ENCODE data around the gene EPHA1.

EPHA1 gene

GRCh38 chr7:143389316-143390103, 19.1 kb downstream of the EPHA1 start:
- no peak for DNase-seq (ENCODE audit: extremely low spot score)
- ChIA-PET POLR2A (interaction anchor here (1.0 to 1.3 kb wide), 2 partner anchors 7 to 10 kb away, joined by 3 read pairs; no protein-coding TSS in a partner anchor), CTCF (no interaction called here)
- TF ChIP-seq CTBP1 (IDR thresholded peaks at IDR 0.05; ENCODE audit: borderline replicate concordance) (no peak), FOXM1 (IDR thresholded peaks at IDR 0.05; ENCODE audit: borderline replicate concordance) (no peak), PKNOX1 (IDR thresholded peaks at IDR 0.05) (no peak)

GRCh38 chr7:143388491-143389101, 20.1 kb downstream of the EPHA1 start:
- ChIA-PET POLR2A (no interaction called here), CTCF (no interaction called here)
- TF ChIP-seq SUZ12 (IDR thresholded peaks at IDR 0.05) (no peak), ARNT (IDR thresholded peaks at IDR 0.05) (no peak), PKNOX1 (IDR thresholded peaks at IDR 0.05) (no peak), NFRKB (IDR thresholded peaks at IDR 0.05) (no peak), BHLHE40 (IDR thresholded peaks at IDR 0.05; ENCODE audit: borderline replicate concordance) (no peak), CTBP1 (IDR thresholded peaks at IDR 0.05; ENCODE audit: borderline replicate concordance) (no peak), TARDBP (IDR thresholded peaks at IDR 0.05) (no peak), L3MBTL2 (conservative IDR thresholded peaks at IDR 0.05) (no peak), FOXK2 (IDR thresholded peaks at IDR 0.05) (no peak), FOXM1 (IDR thresholded peaks at IDR 0.05; ENCODE audit: borderline replicate concordance) (no peak), LEF1 (IDR thresholded peaks at IDR 0.05; ENCODE audit: borderline replicate concordance) (no peak), SP1 (IDR thresholded peaks at IDR 0.05) (no peak), ELF4 (IDR thresholded peaks at IDR 0.05) (no peak), ZNF384 (IDR thresholded peaks at IDR 0.05) (no peak), FOXA1 (IDR thresholded peaks at IDR 0.05) (no peak), HDGF (IDR thresholded peaks at IDR 0.05; ENCODE audit: borderline replicate concordance) (no peak)
- DNase-seq (ENCODE audit: extremely low spot score): no peak

GRCh38 chr7:143388051-143388450, 20.6 kb downstream of the EPHA1 start:
- ChIA-PET POLR2A (no interaction called here), CTCF (no interaction called here)
- no peak for TF ChIP-seq L3MBTL2 (conservative IDR thresholded peaks at IDR 0.05)
- no peak for TF ChIP-seq CTBP1 (IDR thresholded peaks at IDR 0.05; ENCODE audit: borderline replicate concordance)
- no peak for TF ChIP-seq LEF1 (IDR thresholded peaks at IDR 0.05; ENCODE audit: borderline replicate concordance)
- TF ChIP-seq FOXM1 (IDR thresholded peaks at IDR 0.05; ENCODE audit: borderline replicate concordance): no peak
- no peak for TF ChIP-seq BHLHE40 (IDR thresholded peaks at IDR 0.05; ENCODE audit: borderline replicate concordance)
- no peak for TF ChIP-seq ZNF384 (IDR thresholded peaks at IDR 0.05)
- no peak for TF ChIP-seq ELF4 (IDR thresholded peaks at IDR 0.05)
- no peak for TF ChIP-seq TARDBP (IDR thresholded peaks at IDR 0.05)
- TF ChIP-seq ARNT (IDR thresholded peaks at IDR 0.05): no peak
- TF ChIP-seq SUZ12 (IDR thresholded peaks at IDR 0.05): no peak
- no peak for TF ChIP-seq FOXA1 (IDR thresholded peaks at IDR 0.05)
- no peak for TF ChIP-seq HDGF (IDR thresholded peaks at IDR 0.05; ENCODE audit: borderline replicate concordance)
- no peak for TF ChIP-seq NFRKB (IDR thresholded peaks at IDR 0.05)
- TF ChIP-seq FOXK2 (IDR thresholded peaks at IDR 0.05): no peak
- TF ChIP-seq PKNOX1 (IDR thresholded peaks at IDR 0.05): no peak
- TF ChIP-seq SP1 (IDR thresholded peaks at IDR 0.05): no peak
- no peak for DNase-seq (ENCODE audit: extremely low spot score)

DNA sequence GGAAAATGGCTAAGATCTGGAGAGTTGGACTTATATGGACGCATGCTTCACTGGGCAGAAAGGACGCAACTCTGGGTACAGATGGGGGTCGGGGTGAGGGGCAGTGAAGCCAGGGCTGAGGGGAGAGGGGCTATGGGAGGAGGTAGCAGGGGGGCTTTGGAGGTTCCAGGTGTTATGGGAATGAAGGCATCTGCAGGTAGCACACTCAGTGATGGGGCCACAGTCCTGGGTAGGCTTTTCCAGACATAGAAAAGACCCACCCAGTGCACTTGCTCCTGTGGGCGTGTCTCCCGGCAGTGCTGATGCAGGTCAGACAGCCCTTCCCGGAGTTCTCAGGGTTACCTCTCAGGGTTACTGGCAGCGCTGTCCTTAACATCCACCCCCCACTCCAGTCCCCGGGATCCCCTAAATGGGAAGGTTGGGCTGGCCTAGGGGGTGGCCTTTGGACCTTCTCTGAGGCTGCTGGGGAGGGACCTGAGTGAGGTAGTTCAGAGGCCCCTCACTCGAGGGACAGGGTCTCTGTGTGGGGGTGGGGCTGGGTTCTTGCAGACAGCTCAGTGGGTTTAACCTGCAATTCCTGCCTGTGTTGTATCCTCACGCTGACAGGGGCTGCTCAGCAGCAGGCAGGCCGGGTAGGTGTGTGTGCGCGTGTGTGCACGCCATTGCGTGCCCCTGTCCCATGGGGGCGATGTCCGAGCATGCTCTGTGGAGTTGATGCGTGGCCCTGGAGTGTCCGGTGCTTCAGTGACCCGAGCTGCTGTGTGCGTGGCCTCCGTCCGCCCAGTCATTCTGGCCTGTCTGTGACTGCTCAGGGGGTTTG, 21.3 kb downstream of the EPHA1 start:
- no peak for DNase-seq (ENCODE audit: extremely low spot score)
- POLR2A ChIA-PET: no interaction called here
- CTCF ChIA-PET: no interaction called here
- no peak for TF ChIP-seq FOXM1 (IDR thresholded peaks at IDR 0.05; ENCODE audit: borderline replicate concordance)
- TF ChIP-seq BHLHE40 (IDR thresholded peaks at IDR 0.05; ENCODE audit: borderline replicate concordance): no peak
- no peak for TF ChIP-seq CTBP1 (IDR thresholded peaks at IDR 0.05; ENCODE audit: borderline replicate concordance)
- no peak for TF ChIP-seq ARNT (IDR thresholded peaks at IDR 0.05)
- no peak for TF ChIP-seq FOXA1 (IDR thresholded peaks at IDR 0.05)
- TF ChIP-seq NFRKB (IDR thresholded peaks at IDR 0.05): no peak
- no peak for TF ChIP-seq LEF1 (IDR thresholded peaks at IDR 0.05; ENCODE audit: borderline replicate concordance)
- TF ChIP-seq TARDBP (IDR thresholded peaks at IDR 0.05): no peak
- TF ChIP-seq HDGF (IDR thresholded peaks at IDR 0.05; ENCODE audit: borderline replicate concordance): no peak
- no peak for TF ChIP-seq PKNOX1 (IDR thresholded peaks at IDR 0.05)
- TF ChIP-seq ELF4 (IDR thresholded peaks at IDR 0.05): no peak
- no peak for TF ChIP-seq L3MBTL2 (conservative IDR thresholded peaks at IDR 0.05)

Data from HEK293T (cell line).